ENCODE data around the gene PLEKHS1. TPM values are rescaled to one million over a fixed set of nuclear protein-coding genes. Genes with fewer than 3 reads are reported as not detected.

PLEKHS1 gene
- total RNA-seq, 2 experiments from 2014 or later, result not detected

DNA sequence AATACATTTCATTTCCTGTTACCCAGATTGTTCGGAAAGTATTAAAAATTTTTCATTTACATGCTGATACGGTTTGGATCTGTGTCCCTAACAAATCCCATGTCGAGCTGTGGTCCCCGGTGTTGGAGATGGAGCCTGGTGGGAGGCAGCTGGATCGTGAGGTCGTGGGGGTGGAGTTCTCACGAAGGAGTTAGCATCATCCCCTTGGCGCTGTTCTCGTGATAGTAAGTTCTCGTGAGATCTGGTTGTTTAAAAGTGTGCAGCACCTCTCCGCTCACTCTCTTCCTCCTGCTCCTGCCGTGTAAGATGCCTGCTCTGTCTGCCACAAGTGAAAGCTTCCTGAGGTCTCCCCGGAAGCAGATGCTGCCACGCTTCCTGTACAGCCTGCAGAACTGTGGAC, 30.9 kb downstream of the PLEKHS1 start:
- TF ChIP-seq, protein P1, sequence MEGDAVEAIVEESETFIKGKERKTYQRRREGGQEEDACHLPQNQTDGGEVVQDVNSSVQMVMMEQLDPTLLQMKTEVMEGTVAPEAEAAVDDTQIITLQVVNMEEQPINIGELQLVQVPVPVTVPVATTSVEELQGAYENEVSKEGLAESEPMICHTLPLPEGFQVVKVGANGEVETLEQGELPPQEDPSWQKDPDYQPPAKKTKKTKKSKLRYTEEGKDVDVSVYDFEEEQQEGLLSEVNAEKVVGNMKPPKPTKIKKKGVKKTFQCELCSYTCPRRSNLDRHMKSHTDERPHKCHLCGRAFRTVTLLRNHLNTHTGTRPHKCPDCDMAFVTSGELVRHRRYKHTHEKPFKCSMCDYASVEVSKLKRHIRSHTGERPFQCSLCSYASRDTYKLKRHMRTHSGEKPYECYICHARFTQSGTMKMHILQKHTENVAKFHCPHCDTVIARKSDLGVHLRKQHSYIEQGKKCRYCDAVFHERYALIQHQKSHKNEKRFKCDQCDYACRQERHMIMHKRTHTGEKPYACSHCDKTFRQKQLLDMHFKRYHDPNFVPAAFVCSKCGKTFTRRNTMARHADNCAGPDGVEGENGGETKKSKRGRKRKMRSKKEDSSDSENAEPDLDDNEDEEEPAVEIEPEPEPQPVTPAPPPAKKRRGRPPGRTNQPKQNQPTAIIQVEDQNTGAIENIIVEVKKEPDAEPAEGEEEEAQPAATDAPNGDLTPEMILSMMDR (IDR thresholded peaks at IDR 0.05), result no peak
- Mint-ChIP-seq H3K9me3 (no peaks in the 10 kb centered on the region), H3K27ac (no peak overlapping the region), H3K4me3 (no peak overlapping the region), H3K4me1 (ENCODE audit: low read depth) (no peaks in the 10 kb centered on the region), H3K36me3 (ENCODE audit: low read depth) (no peaks in the 10 kb centered on the region), H3K27me3 (peaks cover 13% of the 10 kb centered on the region)
- intact Hi-C loops (cut with micrococcal nuclease), result no loop called here
- CTCF ChIA-PET, result no interaction called here
- DNase-seq (no peak), ATAC-seq (no peak)
- POLR2A ChIA-PET, result no interaction called here

DNA sequence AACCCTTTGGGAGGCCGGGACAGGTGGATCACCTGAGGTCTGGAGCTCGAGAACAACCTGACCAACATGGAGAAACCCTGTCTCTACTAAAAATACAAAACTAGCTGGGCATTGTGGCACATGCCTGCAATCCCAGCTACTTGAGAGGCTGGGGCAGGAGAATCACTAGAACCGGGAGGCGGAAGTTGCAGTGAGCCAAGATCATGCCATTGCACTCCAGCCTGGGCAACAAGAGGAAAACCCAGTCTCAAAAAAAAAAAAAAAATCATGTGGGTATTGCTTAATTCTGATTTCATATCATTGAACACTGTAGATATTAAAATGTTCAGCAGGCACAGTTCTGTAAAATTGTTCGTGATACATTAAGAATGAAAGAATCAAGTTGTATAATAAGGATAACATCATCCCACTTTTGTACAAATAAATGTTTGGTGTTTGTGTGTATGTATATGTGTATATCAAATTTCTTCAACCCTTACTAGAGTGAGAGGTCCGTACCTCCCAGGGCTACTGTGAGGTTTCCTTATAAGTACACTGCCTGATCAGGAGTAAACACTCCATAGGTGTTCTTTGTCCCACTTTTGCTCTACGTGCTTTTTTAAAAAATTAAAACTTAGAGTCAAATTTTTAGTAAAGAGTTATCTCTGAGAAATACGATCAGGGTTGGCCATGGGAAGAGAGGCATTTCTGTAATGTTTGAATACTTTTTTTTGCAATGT, 31.7 kb downstream of the PLEKHS1 start:
- intact Hi-C loops (cut with micrococcal nuclease), result no loop called here
- CTCF ChIA-PET, result no interaction called here
- ATAC-seq (no peak), DNase-seq (no peak)
- H3K27me3 Mint-ChIP-seq, result peaks cover 13% of the 10 kb centered on the region
- no peak overlapping the region for H3K27ac Mint-ChIP-seq
- H3K36me3 Mint-ChIP-seq (ENCODE audit: low read depth), result no peaks in the 10 kb centered on the region
- no peak overlapping the region for H3K4me3 Mint-ChIP-seq
- H3K4me1 Mint-ChIP-seq (ENCODE audit: low read depth), result no peaks in the 10 kb centered on the region
- POLR2A ChIA-PET, result no interaction called here
- H3K9me3 Mint-ChIP-seq, result no peaks in the 10 kb centered on the region
- TF ChIP-seq, protein P1 (IDR thresholded peaks at IDR 0.05), result no peak

DNA sequence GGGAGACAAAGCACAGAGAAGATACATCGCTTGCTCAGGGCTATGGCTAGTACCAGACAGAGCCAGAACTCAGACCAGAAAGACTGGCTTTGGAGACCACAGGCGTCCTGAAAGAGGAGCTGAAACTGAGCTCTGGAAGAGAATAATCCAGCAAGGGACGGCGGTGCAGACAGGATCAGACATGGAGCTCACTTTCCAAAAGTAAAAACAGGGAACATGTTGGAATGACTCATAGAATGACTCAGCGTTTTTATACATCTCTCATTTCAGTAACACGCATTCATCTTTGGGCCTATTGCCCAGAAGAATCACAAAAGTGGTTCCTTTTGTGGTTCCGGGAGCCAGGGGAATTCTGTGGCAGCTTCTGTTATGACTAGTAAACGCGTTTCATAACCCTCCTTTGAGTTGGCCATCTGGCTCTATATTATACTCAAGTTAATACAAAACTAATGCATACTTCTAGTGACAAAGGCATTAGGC, 37.2 kb downstream of the PLEKHS1 start:
- no peak for DNase-seq
- POLR2A ChIA-PET, result no interaction called here
- TF ChIP-seq, protein P1 (IDR thresholded peaks at IDR 0.05), result no peak
- no peak overlapping the region for H3K27ac Mint-ChIP-seq
- H3K9me3 Mint-ChIP-seq, result no peaks in the 10 kb centered on the region
- peaks cover 1% of the 10 kb centered on the region for H3K27me3 Mint-ChIP-seq
- intact Hi-C loops (cut with micrococcal nuclease), result no loop called here
- no peak overlapping the region for H3K4me3 Mint-ChIP-seq
- H3K36me3 Mint-ChIP-seq (ENCODE audit: low read depth), result no peaks in the 10 kb centered on the region
- CTCF ChIA-PET, result interaction anchor here (1.4 kb wide), 1 partner anchor 10 kb away, joined by 6 read pairs; no protein-coding TSS in a partner anchor
- no peak for ATAC-seq
- H3K4me1 Mint-ChIP-seq (ENCODE audit: low read depth), result no peaks in the 10 kb centered on the region

DNA sequence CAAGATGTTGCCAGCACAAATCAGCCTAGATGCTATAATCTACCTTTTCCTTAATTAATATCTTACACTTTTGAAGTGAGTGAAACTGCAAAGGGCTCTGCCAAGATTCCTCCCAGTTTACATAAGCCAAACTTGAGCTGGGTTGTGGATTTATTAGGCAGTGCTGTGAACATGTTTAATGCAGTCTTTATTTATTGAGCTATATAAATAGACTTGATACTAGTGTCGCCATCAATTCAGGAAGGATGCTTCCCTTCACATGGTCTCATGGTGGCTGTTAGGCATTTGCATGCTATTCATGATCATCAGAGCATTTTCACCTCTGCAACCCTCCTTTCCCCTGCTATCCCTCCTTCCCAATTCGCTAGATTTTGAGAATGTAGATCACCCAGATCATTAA, 40.2 kb downstream of the PLEKHS1 start:
- intact Hi-C loops (cut with micrococcal nuclease), result no loop called here
- Mint-ChIP-seq H3K27me3 (peaks cover 10% of the 10 kb centered on the region), H3K4me3 (no peak overlapping the region), H3K27ac (no peak overlapping the region), H3K9me3 (no peaks in the 10 kb centered on the region), H3K36me3 (ENCODE audit: low read depth) (no peaks in the 10 kb centered on the region), H3K4me1 (ENCODE audit: low read depth) (no peaks in the 10 kb centered on the region)
- ATAC-seq (no peak), DNase-seq (no peak)
- ChIA-PET CTCF (interaction anchor here (1.2 to 1.6 kb wide), 3 partner anchors 8 to 312 kb away, joined by 3 to 6 read pairs (median 5); no protein-coding TSS in a partner anchor), POLR2A (no interaction called here)
- TF ChIP-seq, protein P1 (IDR thresholded peaks at IDR 0.05), result no peak

DNA sequence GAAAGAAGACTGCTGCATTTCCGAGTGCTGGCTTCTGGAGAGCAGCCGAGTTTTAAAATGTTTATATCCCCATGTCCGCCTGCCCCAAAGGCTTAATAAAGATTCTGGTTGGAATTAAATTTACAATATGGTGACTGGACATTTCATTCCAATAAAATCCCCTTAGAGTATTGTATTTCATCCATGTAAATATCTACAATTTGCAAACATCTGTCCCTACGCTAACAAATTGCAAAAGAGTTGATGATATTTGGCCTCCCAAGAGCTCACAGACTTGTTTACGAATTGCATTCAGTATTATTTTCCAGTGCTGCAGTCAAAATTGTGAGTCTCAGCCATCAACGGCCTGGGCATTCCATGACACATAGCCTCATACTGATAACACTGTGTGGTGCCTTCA, 50.1 kb downstream of the PLEKHS1 start:
- no peaks in the 10 kb centered on the region for H3K36me3 Mint-ChIP-seq (ENCODE audit: low read depth)
- no peaks in the 10 kb centered on the region for H3K9me3 Mint-ChIP-seq
- no peak overlapping the region for H3K4me3 Mint-ChIP-seq
- ChIA-PET CTCF (interaction anchor here (1.0 to 9.2 kb wide), 3 partner anchors 10 to 301 kb away, joined by 3 to 87 read pairs (median 3); no protein-coding TSS in a partner anchor), POLR2A (no interaction called here)
- TF ChIP-seq, protein P1 (IDR thresholded peaks at IDR 0.05), result no peak
- DNase-seq (no peak), ATAC-seq (no peak)
- no peaks in the 10 kb centered on the region for H3K4me1 Mint-ChIP-seq (ENCODE audit: low read depth)
- intact Hi-C loops (cut with micrococcal nuclease), result no loop called here
- no peak overlapping the region for H3K27ac Mint-ChIP-seq
- H3K27me3 Mint-ChIP-seq, result peaks cover 9% of the 10 kb centered on the region

Measured in activated CD8-positive, alpha-beta T cell treated with anti-CD3 and anti-CD28 coated beads for 36 hours (primary cell).